HEK293T (cell line): Measurements from ENCODE around the gene ARFIP2.

Source experiments
- CTCF ChIA-PET: fragments of 350-600 bp; formaldehyde crosslinking; extraction: SDS; loops from one replicate; lab custom pipeline; 2021; ENCODE audit warnings: antibody characterized with exemption, inconsistent platforms; lab: Yijun Ruan, JAX
- POLR2A ChIA-PET: fragments of 350-600 bp; formaldehyde crosslinking; extraction: SDS; loops from one replicate; lab custom pipeline; 2020; ENCODE audit warnings: antibody characterized with exemption, inconsistent platforms; lab: Yijun Ruan, JAX
- DNase-seq: peaks from one replicate; pipeline ENCODE4 v3.0.0; 2012; ENCODE audit warnings: mixed read lengths; ENCODE audit errors: extremely low spot score
- ARNT ChIP-seq: fragments of 450-650 bp; IDR thresholded peaks from 2 replicates; pipeline ENCODE4 v1.6.1; 2017; ENCODE audit warnings: mild to moderate bottlenecking
- BHLHE40 ChIP-seq: fragments of 450-650 bp; IDR thresholded peaks from 2 replicates; pipeline ENCODE4 v1.6.1; 2016; ENCODE audit warnings: mild to moderate bottlenecking, moderate library complexity, borderline replicate concordance
- CTBP1 ChIP-seq: fragments of 450-650 bp; IDR thresholded peaks from 2 replicates; pipeline ENCODE4 v1.6.1; 2016; ENCODE audit warnings: borderline replicate concordance
- ELF4 ChIP-seq: fragments of 450-650 bp; IDR thresholded peaks from 2 replicates; pipeline ENCODE4 v1.6.1; 2017; ENCODE audit warnings: antibody characterized with exemption
- FOXA1 ChIP-seq: fragments of 450-650 bp; IDR thresholded peaks from 2 replicates; pipeline ENCODE4 v1.6.1; 2016; ENCODE audit warnings: mild to moderate bottlenecking
- FOXK2 ChIP-seq: fragments of 450-650 bp; IDR thresholded peaks from 2 replicates; pipeline ENCODE4 v1.6.1; 2016; ENCODE audit warnings: mild to moderate bottlenecking
- FOXM1 ChIP-seq: fragments of 450-650 bp; IDR thresholded peaks from 2 replicates; pipeline ENCODE4 v1.6.1; 2017; ENCODE audit warnings: mild to moderate bottlenecking, borderline replicate concordance
- HDGF ChIP-seq: fragments of 450-650 bp; IDR thresholded peaks from 2 replicates; pipeline ENCODE4 v1.6.1; 2017; ENCODE audit warnings: antibody characterized with exemption, borderline replicate concordance
- L3MBTL2 ChIP-seq: fragments of 450-650 bp; conservative IDR thresholded peaks from 2 replicates; pipeline ENCODE4 v1.6.1; 2016; ENCODE audit warnings: mild to moderate bottlenecking
- LEF1 ChIP-seq: fragments of 450-650 bp; IDR thresholded peaks from 2 replicates; pipeline ENCODE4 v1.6.1; 2017; ENCODE audit warnings: mild to moderate bottlenecking, borderline replicate concordance
- NFRKB ChIP-seq: fragments of 450-650 bp; IDR thresholded peaks from 2 replicates; pipeline ENCODE4 v1.6.1; 2016; ENCODE audit warnings: mild to moderate bottlenecking, moderate library complexity
- PKNOX1 ChIP-seq: fragments of 450-650 bp; IDR thresholded peaks from 2 replicates; pipeline ENCODE4 v1.6.1; 2016
- SP1 ChIP-seq: fragments of 450-650 bp; IDR thresholded peaks from 2 replicates; pipeline ENCODE4 v1.6.1; 2017
- SUZ12 ChIP-seq: fragments of 450-650 bp; IDR thresholded peaks from 2 replicates; pipeline ENCODE4 v1.6.1; 2016; ENCODE audit warnings: mild to moderate bottlenecking
- TARDBP ChIP-seq: fragments of 450-650 bp; IDR thresholded peaks from 2 replicates; pipeline ENCODE4 v1.6.1; 2016
- ZNF384 ChIP-seq: fragments of 450-650 bp; IDR thresholded peaks from 2 replicates; pipeline ENCODE4 v1.6.1; 2016

Gene ARFIP2

DNA sequence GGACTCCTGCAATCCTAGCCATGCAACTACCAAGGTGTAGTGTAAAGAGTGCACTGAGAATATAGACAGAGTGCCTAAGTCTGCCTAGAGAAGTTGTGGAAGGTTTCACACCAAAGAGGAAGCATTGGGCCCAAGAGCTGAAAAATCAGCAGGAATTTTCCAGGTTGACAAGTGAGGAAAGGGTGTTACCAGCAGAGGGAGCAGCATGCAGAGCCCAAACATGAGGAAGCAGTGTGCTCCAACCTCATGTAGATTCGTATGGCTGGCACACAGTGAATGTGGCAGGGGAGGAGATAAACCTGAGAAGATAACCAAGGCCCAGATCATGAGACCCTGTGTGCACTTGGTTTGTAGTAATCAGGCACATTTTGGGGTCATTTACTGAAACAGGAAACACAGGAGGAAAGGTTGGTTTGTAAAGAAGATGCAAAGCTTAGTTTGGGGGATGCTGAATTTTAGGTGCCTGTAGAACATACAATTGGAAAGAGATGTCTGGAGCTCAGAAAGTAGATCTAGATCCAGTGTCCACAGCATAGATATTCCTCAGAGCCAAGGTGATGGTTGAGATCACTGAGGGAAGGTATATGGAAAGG lies 42.1 kb downstream of the ARFIP2 start:
- ChIA-PET CTCF (interaction anchor here (0.6 to 3.5 kb wide), 15 partner anchors 9 to 494 kb away, joined by 3 to 30 read pairs (median 4); no protein-coding TSS in a partner anchor), POLR2A (interaction anchor here (1.6 to 2.4 kb wide), 2 partner anchors 20 to 42 kb away, joined by 6 to 13 read pairs; partner anchors contain the start of genes APBB1, ARFIP2 and TIMM10B)
- TF ChIP-seq LEF1 (no peak), SUZ12 (no peak), SP1 (no peak), FOXK2 (no peak), TARDBP (no peak), FOXM1 (no peak), ARNT (no peak), L3MBTL2 (no peak), CTBP1 (no peak), PKNOX1 (no peak), ELF4 (no peak), ZNF384 (no peak), FOXA1 (no peak), NFRKB (no peak), HDGF (no peak), BHLHE40 (no peak)
- DNase-seq = peak; percentile 65

DNA sequence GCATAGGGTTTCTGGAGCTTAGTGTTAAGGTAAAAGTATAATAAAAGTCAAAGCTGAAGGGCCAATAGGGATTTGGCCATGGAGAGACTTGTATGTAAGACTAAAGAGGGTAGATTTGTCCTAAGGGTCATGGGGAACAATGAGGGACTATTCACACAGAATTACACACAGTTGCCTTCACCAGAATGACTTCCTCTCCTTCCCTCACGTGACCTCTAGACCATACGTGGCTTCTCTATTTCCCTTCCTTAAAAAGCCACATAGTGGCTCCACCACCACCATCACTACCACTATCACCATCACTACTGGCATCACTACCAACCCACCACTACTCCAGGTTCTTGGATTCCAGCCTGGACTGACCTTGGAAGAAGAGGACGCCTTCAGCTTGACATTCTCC lies 43.1 kb downstream of the ARFIP2 start:
- TF ChIP-seq ELF4 (no peak), TARDBP (no peak), L3MBTL2 (no peak), CTBP1 (no peak), FOXA1 (no peak), FOXM1 (no peak), SP1 (no peak), LEF1 (no peak), FOXK2 (no peak), HDGF (no peak), BHLHE40 (no peak), PKNOX1 (no peak), SUZ12 (no peak), NFRKB (no peak), ZNF384 (no peak), ARNT (no peak)
- ChIA-PET POLR2A (interaction anchor here (1.6 to 2.4 kb wide), 2 partner anchors 19 to 43 kb away, joined by 6 to 13 read pairs; partner anchors contain the start of genes APBB1, ARFIP2 and TIMM10B), CTCF (interaction anchor here (0.7 to 3.5 kb wide), 6 partner anchors 14 to 279 kb away, joined by 3 to 30 read pairs (median 6); no protein-coding TSS in a partner anchor)

DNA sequence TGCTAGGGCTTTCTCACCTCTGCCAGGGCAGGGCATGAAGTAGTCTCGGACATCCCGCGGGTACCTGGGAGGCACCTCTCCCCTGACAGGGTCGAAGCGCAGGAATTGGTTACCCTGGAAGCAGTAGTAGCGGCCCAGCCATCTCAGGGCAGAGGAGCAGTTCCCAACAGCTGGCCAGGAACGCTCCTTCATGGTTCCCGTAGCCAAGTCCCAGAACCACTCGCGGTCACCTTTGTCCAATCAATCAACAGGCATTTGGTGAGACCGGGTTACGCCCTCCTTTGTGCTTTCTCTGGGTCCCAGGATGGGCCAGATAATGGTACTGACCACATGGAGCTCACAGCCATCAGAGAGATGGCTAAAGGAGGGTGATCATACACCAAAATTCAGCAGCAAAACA lies 43.7 kb downstream of the ARFIP2 start:
- no peak for DNase-seq
- TF ChIP-seq HDGF (no peak), ZNF384 (no peak), CTBP1 (no peak), SP1 (no peak), ELF4 (no peak), TARDBP (no peak), FOXM1 (no peak), SUZ12 (no peak), BHLHE40 (no peak)
- CTCF ChIA-PET = interaction anchor here (0.7 to 3.5 kb wide), 3 partner anchors 59 to 280 kb away, joined by 3 to 30 read pairs (median 7); no protein-coding TSS in a partner anchor
- POLR2A ChIA-PET = interaction anchor here (2.4 kb wide), 1 partner anchor 18 kb away, joined by 13 read pairs; the partner anchor contains the start of gene APBB1

More for the DNA sequence above, 43.1 kb downstream of the ARFIP2 start:
- DNase-seq = no peak

- ChIA-PET CTCF (no interaction called here), POLR2A (no interaction called here)
- TF ChIP-seq FOXK2 = no peak
- TF ChIP-seq ZNF384 = no peak
- no peak for TF ChIP-seq BHLHE40
- TF ChIP-seq FOXM1 = no peak
- no peak for TF ChIP-seq TARDBP
- TF ChIP-seq SUZ12 = no peak
- TF ChIP-seq CTBP1 = no peak
- no peak for TF ChIP-seq L3MBTL2
- no peak for DNase-seq
Observed at GRCh38 chr11:6433998-6434660, 47.0 kb downstream of the ARFIP2 start.

DNA sequence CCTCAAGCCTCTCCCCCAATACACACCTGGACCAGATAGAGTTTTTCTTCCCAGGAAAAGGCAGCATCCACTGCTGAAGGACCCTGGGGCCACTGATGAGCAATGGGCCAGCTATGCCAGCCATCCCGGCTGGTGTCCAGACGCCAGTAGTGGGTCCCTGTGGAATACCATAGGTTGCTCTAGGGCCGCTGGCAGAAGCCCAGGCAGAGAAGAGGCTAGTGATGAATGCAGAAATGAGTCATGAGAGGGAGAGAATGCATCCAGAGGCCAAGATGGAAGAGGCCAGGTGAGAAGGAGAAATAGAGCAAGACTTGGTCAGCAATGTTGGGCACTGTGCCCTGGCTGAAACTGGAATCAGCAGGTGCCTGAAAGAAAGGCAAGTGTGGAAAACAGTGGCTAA lies 49.3 kb downstream of the ARFIP2 start:
- CTCF ChIA-PET = no interaction called here

More for the DNA sequence above, 49.3 kb downstream of the ARFIP2 start:
- no peak for DNase-seq
- TF ChIP-seq HDGF (no peak), FOXK2 (no peak), SUZ12 (no peak), TARDBP (no peak), BHLHE40 (no peak), ZNF384 (no peak), L3MBTL2 (no peak), SP1 (no peak), PKNOX1 (no peak), ARNT (no peak), FOXA1 (no peak), NFRKB (no peak), LEF1 (no peak), FOXM1 (no peak), CTBP1 (no peak), ELF4 (no peak)
- POLR2A ChIA-PET = interaction anchor here (1.6 kb wide), 1 partner anchor 9 kb away, joined by 3 read pairs; the partner anchor contains the start of gene HPX
